ENCODE measurements around the gene RARRES1. TPM values are rescaled to one million over a fixed set of nuclear protein-coding genes. Genes with fewer than 3 reads are reported as not detected.
A peak's percentile ranks its signal among the peaks of the same experiment; 100 is the strongest.
"Not testable (repeated sequence)": the region's sequence is repeated elsewhere in the genome, so short reads cannot be mapped to it uniquely, and the experiment has no call there.

Gene RARRES1
- total RNA-seq, 1 donor from 2014 or later = 1.3 TPM

- DNase-seq (ENCODE audit: extremely low read depth, low read depth, low spot score) = peak; percentile 55
Measured at GRCh38 chr3:158700559-158700958, 31.7 kb downstream of the RARRES1 start.

GRCh38 chr3:158696618-158697017 is 35.6 kb downstream of the RARRES1 start:
- no peak for DNase-seq (ENCODE audit: extremely low read depth, low read depth, low spot score)

GRCh38 chr3:158693866-158694456 is 38.3 kb downstream of the RARRES1 start:
- DNase-seq (ENCODE audit: extremely low read depth, low read depth, low spot score) = not testable (repeated sequence)

GRCh38 chr3:158685159-158685558 is 47.1 kb downstream of the RARRES1 start:
- no peak for DNase-seq (ENCODE audit: extremely low read depth, low read depth, low spot score)

GRCh38 chr3:158683230-158683962 is 48.9 kb downstream of the RARRES1 start:
- no peak for DNase-seq (ENCODE audit: extremely low read depth, low read depth, low spot score)

GRCh38 chr3:158680861-158681260 is 51.4 kb downstream of the RARRES1 start:
- DNase-seq (ENCODE audit: extremely low read depth, low read depth, low spot score) = no peak

GRCh38 chr3:158679547-158680000 is 52.7 kb downstream of the RARRES1 start:
- DNase-seq (ENCODE audit: extremely low read depth, low read depth, low spot score) = no peak

- DNase-seq (ENCODE audit: extremely low read depth, low read depth, low spot score) = no peak
Measured at GRCh38 chr3:158678687-158679086, 53.6 kb downstream of the RARRES1 start.

GRCh38 chr3:158672215-158673176 is 59.8 kb downstream of the RARRES1 start, which contains the start of gene LXN:
Gene LXN, minus strand, starts transcription at chr3:158672648. Its CDS starts 170 bp downstream, at chr3:158672478.
- no peak for DNase-seq (ENCODE audit: extremely low read depth, low read depth, low spot score)

GRCh38 chr3:158671821-158672214 is 60.4 kb downstream of the RARRES1 start:
- DNase-seq (ENCODE audit: extremely low read depth, low read depth, low spot score) = no peak

- DNase-seq (ENCODE audit: extremely low read depth, low read depth, low spot score) = no peak
Measured at GRCh38 chr3:158668506-158668905, 63.8 kb downstream of the RARRES1 start.

GRCh38 chr3:158666416-158666815 is 65.8 kb downstream of the RARRES1 start:
- DNase-seq (ENCODE audit: extremely low read depth, low read depth, low spot score) = no peak

- no peak for DNase-seq (ENCODE audit: extremely low read depth, low read depth, low spot score)
Measured at GRCh38 chr3:158663832-158664231, 68.4 kb downstream of the RARRES1 start.

- DNase-seq (ENCODE audit: extremely low read depth, low read depth, low spot score) = no peak
Measured at GRCh38 chr3:158663246-158663645, 69.0 kb downstream of the RARRES1 start.

- DNase-seq (ENCODE audit: extremely low read depth, low read depth, low spot score) = no peak
Measured at GRCh38 chr3:158660711-158661110, 71.5 kb downstream of the RARRES1 start.

- peak; percentile 91 for DNase-seq (ENCODE audit: extremely low read depth, low read depth, low spot score)
Measured at GRCh38 chr3:158659454-158660237, 72.6 kb downstream of the RARRES1 start.

GRCh38 chr3:158658889-158659288 is 73.4 kb downstream of the RARRES1 start:
- no peak for DNase-seq (ENCODE audit: extremely low read depth, low read depth, low spot score)

- no peak for DNase-seq (ENCODE audit: extremely low read depth, low read depth, low spot score)
Measured at GRCh38 chr3:158652463-158652862, 79.8 kb downstream of the RARRES1 start.

GRCh38 chr3:158651192-158651591 is 81.1 kb downstream of the RARRES1 start:
- no peak for DNase-seq (ENCODE audit: extremely low read depth, low read depth, low spot score)

- no peak for DNase-seq (ENCODE audit: extremely low read depth, low read depth, low spot score)
Measured at GRCh38 chr3:158649791-158650190, 82.5 kb downstream of the RARRES1 start.
